ENCODE results near the gene LRRC3. TPM values are rescaled to one million over a fixed set of nuclear protein-coding genes. Genes with fewer than 3 reads are reported as not detected.

The LRRC3 gene
- total RNA-seq, 4 donors from 2014 or later, result 1.4 to 4.4 (median 3.6) TPM

DNA sequence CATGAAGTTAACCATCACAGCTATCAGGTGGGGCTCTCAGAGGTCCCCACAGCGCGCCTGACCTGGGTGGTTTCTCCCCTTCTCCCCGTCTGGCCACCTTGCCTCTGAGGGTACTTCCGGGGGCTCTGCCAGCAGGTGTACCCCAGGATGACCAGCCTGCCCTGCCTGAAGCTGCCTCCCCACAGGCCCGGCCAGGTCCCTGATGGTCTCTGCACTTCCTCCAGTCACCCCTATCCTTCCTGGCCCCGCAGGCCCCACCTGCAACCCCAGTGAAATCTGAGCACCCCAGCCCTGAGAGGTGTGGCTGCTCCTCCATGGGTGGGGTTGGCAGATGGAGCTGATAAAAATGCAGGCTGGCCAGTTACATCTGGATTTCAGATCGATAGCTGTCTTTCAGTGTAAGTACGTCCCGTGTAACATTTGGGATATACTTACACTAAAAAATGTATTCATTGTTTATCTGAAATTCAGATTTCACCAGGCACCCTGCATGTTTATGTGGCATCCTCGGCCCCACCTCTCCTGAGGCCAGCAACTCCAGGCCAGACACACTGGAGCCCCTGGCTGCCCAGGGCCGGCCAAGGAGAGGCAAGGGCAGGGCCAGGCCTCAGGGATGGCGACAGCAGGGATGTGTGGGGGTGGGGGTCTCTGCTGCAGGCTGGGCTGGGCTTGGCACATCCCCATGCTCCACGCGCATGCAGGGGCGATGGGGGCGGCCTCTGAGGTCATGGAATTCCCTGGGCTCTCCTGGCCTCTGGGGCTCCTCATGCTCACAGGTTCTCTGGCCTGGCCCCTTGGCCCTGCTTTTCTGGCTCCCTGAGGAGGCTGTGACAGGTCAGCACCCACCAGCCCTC lies 25.1 kb downstream of the LRRC3 start:
- no peak for TF ChIP-seq CTCF (IDR thresholded peaks at IDR 0.05)
- no peak for DNase-seq (ENCODE audit: low spot score)
- ATAC-seq (ENCODE audit: low FRiP score), result no peak

DNA sequence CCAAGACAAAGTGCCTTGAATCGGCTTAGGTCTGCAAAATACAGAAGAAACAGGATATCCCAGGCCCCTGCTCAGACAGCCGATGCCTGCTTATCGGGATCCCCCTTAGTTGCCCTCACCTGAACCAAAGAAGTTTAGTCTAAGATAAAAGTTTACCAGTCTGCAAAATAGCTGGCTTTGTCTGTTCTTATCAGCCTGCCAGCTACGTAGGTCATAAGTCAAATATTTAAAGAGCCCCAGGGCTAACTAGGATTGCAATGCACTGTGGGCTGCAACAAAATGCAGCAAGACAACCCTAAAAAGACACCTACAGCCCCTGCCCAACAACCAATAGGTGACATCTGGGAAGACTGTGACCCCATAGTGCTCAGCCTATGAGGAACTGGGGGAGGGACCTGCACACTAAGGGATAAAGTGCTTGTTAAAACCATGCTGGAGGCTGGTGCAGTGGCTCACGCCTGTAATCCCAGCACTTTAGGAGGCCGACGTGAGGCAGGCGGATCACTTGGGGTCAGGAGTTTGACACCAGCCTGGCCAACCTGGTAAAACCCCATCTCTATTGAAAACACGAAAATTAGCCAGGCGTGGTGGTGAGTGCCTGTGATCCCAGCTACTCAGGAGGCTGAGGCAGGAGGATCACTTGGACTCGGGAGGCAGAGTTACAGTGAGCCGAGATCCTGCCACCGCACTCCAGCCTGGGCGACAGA lies 27.4 kb downstream of the LRRC3 start:
- no peak for DNase-seq (ENCODE audit: low spot score)
- ATAC-seq (ENCODE audit: low FRiP score), result no peak
- no peak for TF ChIP-seq CTCF (IDR thresholded peaks at IDR 0.05)

- ATAC-seq (ENCODE audit: low FRiP score) (no peak), DNase-seq (ENCODE audit: low spot score) (no peak)
- TF ChIP-seq CTCF (IDR thresholded peaks at IDR 0.05), result no peak
These were observed 28.3 kb downstream of the LRRC3 start for GRCh38 chr21:44483288-44484237.

GRCh38 chr21:44484498-44485253 lies 29.4 kb downstream of the LRRC3 start:
- ATAC-seq (ENCODE audit: low FRiP score) (no peak), DNase-seq (ENCODE audit: low spot score) (no peak)
- TF ChIP-seq CTCF (IDR thresholded peaks at IDR 0.05), result no peak

DNA sequence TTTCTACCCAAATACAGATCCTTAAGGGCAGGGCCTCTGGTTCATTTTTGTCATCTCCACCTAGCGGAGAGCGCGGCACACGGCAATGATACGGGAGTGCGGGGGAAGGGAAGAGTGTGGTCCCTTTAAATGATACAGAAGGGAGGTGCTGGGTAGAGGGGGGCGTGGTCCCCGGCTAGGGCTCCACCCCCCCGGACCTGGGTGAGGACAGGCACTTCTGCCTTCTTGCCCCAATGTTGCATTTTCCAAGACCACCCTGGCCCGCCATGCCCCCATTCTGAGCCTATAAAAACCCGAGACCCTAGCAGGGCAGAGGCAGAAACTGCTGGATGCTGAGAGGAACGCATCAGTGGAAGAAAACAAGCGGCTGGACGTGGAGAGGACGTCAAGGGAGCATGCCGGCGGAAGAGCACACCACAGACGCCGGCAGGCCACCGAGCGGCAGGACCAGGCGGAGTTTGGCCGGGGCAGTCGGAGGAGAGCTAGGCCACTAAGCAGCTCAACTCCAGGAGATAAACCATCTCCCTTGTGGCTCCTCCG lies 30.0 kb downstream of the LRRC3 start:
- no peak for ATAC-seq (ENCODE audit: low FRiP score)
- no peak for DNase-seq (ENCODE audit: low spot score)
- TF ChIP-seq CTCF (IDR thresholded peaks at IDR 0.05), result no peak

DNA sequence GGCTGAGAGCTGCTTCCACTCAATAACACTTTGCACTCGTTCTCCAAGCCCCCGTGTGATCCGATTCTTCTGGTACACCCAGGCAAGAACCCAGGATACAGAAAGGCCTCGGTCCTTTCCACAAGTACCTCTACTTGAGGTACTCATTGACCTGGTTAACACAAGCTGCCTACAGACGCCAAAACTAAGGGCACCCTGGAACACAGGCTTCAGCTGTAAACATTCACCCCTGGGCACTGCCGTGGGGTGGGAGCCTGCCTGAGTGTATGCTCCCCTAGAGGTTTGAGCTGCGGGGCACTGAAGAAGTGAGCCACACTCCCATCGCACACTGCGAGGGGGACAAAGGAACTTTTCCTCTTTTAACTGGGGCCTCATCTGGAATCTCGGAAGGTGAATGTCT lies 30.5 kb downstream of the LRRC3 start:
- TF ChIP-seq CTCF (IDR thresholded peaks at IDR 0.05), result no peak

More for the DNA sequence above, 30.5 kb downstream of the LRRC3 start:
- ATAC-seq (ENCODE audit: low FRiP score) (no peak), DNase-seq (ENCODE audit: low spot score) (no peak)

Data from omental fat pad (tissue), 4 donors.